ENCODE data around the gene TRUB2.

DNA sequence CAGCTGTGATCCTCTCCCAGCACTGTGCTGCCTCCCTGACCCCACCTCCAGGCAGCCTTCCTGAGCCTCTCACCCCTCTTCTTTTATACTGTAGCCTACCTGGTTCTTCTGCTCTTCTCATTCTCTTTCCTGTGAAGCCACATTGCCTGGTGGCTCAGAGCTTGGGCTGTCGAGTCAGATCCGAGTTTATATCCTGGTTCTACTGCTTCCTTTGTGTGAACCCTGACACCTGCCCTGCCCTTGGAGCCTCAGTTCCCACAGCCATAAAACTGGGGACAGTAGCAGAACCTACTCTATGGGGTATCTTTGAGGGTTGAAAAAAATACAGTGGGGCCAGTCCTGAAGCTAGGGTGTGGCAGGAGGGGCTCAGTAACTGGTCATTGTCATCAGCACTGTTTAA, 26.9 kb upstream of the TRUB2 start:
- TF ChIP-seq, protein P1, sequence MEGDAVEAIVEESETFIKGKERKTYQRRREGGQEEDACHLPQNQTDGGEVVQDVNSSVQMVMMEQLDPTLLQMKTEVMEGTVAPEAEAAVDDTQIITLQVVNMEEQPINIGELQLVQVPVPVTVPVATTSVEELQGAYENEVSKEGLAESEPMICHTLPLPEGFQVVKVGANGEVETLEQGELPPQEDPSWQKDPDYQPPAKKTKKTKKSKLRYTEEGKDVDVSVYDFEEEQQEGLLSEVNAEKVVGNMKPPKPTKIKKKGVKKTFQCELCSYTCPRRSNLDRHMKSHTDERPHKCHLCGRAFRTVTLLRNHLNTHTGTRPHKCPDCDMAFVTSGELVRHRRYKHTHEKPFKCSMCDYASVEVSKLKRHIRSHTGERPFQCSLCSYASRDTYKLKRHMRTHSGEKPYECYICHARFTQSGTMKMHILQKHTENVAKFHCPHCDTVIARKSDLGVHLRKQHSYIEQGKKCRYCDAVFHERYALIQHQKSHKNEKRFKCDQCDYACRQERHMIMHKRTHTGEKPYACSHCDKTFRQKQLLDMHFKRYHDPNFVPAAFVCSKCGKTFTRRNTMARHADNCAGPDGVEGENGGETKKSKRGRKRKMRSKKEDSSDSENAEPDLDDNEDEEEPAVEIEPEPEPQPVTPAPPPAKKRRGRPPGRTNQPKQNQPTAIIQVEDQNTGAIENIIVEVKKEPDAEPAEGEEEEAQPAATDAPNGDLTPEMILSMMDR (IDR thresholded peaks at IDR 0.05; ENCODE audit: extremely low read depth in 1 of 2, insufficient read depth in 1 of 2, low read depth in 1 of 2, low read length in 2 of 2): no peak
- TF ChIP-seq EZH2 (IDR thresholded peaks at IDR 0.05; ENCODE audit: borderline replicate concordance, low read depth, low read length, severe bottlenecking) (no peak), FOS (IDR thresholded peaks at IDR 0.05; ENCODE audit: borderline replicate concordance, insufficient read depth, low read length) (no peak), POLR2A (IDR thresholded peaks at IDR 0.05; ENCODE audit: low read depth, low read length) (no peak), POLR2AphosphoS5 (IDR thresholded peaks at IDR 0.05; ENCODE audit: insufficient read depth, low read depth, low read length) (no peak)
- TF ChIP-seq, protein P2, sequence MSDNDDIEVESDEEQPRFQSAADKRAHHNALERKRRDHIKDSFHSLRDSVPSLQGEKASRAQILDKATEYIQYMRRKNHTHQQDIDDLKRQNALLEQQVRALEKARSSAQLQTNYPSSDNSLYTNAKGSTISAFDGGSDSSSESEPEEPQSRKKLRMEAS (IDR thresholded peaks at IDR 0.05; ENCODE audit: insufficient read depth, insufficient read length): no peak

Data from endothelial cell of umbilical vein (primary cell).